ENCODE data around the gene ABCC6. TPM values are rescaled to one million over a fixed set of nuclear protein-coding genes. Genes with fewer than 3 reads are reported as not detected.
"Not testable (repeated sequence)": the region's sequence is repeated elsewhere in the genome, so short reads cannot be mapped to it uniquely, and the experiment has no call there.

ABCC6 gene
- total RNA-seq, 1 donor from 2014 or later: 0.07 TPM

GRCh38 chr16:16190966-16191365, 32.3 kb downstream of the ABCC6 start:
- intact Hi-C loops (cut with micrococcal nuclease): loop anchor here (10.0 kb wide), 1 partner anchor 356 kb away; no protein-coding TSS in a partner anchor

DNA sequence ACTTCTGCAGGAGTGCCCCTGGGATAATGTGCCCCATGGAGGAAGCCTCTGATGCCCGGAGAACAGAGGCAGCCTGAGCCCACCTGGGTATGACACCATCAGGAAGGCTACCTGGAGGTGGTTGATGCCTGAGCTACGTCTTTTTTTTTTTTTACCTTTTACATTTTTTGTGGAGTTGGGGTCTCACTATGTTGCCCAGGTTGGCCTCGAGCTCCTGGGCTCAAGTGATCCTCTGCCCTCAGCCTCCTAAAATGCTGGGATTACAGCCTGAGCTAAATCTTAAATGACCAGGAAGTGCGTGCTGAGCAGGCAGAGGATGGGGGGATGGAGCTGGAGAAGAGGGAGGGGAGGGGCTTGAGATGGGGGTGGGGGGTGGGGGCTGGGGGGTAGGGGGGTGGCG, 32.7 kb downstream of the ABCC6 start:
- intact Hi-C loops (cut with micrococcal nuclease): loop anchor here (10.0 kb wide), 1 partner anchor 356 kb away; no protein-coding TSS in a partner anchor

DNA sequence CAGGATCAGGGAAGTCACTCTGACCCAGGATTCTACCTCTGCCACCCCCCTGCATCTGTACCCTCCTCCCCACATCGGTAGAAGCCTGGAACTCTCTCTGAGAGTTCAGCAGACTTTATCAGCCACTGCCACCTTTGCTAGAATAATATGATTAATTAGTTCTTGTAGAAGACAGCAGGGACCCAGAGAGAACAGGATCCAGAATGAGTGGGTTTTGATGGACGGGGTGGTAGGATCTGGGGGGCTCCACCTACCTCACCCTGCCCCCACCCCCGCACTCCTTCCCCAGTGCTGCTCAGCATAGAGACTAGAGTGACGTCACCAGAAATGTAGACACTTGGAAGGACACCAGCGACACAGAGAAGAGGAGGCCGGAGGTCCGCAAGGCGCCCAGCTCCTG, 33.5 kb downstream of the ABCC6 start:
- intact Hi-C loops (cut with micrococcal nuclease): loop anchor here (10.0 kb wide), 1 partner anchor 355 kb away; no protein-coding TSS in a partner anchor

DNA sequence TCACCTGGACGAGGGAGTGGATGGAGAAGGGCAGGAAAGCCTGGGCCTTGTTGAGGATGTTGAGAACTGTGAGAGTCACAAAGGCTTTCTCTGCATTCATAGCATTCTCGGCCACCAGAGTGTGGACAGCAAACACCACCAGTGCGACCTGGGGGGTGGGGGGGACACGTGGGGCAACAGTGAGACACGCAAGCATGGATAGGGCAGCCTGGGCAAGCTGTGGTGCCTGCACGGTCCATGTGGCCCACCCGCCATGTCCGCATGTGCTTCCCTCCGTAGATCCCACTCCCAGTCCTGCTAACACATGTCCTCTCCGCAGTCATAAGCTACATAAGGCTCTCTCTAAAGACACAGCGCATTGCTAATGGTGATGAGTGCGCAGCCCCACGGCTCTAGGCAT, 34.5 kb downstream of the ABCC6 start:
- intact Hi-C loops (cut with micrococcal nuclease): no loop called here

DNA sequence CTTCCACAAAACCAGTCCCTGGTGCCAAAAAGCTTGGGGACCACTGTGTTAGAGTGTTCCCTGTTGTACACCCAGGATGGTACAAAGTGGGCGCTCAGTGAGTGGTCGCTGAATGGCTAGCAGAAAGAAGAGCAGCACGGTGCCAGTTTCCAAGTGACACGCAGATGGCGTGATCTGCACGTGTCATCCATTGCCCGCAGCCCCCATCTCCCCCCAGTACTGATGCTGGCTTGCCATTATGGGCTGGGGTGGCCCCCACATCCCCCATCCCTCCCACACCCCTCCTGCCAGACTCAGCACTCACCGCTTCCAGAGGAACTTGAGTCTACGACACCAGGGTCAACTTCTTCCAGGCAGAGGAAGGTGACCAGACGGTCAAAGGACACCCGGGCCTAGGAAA, 36.5 kb downstream of the ABCC6 start:
- intact Hi-C loops (cut with micrococcal nuclease): loop anchor here (2.0 kb wide), 1 partner anchor 420 kb away; no protein-coding TSS in a partner anchor

DNA sequence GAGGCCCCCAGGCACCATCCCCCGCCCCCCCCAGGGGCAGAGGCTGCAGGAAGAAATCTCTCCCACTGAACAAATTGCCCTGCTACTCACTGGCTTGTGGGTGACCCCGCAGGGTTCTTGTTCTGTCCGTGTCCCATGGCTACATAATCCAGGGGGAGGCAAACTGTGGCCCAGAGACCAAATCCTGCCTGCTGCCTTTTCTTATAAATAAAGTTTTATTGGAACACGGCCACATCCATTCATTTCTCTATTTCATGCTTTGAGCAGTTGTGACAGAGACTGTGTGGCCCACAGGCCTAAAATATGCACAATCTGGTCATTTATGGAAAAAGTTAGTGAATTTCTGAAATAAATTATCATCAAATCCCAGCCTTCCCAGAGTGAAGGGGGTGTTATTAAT, 38.2 kb downstream of the ABCC6 start:
- intact Hi-C loops (cut with micrococcal nuclease): no loop called here

DNA sequence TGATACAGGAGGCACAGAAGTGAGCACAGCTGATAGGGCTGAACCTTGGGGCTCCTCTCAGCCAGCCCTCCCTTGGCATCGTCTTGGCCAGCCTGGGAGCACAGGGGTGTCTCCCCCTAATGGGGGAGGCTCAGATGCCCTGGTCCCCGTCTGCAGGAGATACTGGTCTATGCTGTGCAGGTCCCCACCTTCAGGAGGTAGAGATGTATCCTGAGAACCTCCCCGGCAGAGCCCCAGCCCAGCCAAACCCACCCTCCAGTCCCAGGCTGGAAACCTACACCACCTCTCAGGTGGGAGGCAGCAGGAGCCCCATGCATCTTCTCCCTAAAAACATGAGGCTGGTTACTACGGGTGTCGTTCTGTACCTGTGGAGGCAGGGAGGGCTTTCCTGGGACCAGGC, 38.7 kb downstream of the ABCC6 start:
- intact Hi-C loops (cut with micrococcal nuclease): no loop called here

DNA sequence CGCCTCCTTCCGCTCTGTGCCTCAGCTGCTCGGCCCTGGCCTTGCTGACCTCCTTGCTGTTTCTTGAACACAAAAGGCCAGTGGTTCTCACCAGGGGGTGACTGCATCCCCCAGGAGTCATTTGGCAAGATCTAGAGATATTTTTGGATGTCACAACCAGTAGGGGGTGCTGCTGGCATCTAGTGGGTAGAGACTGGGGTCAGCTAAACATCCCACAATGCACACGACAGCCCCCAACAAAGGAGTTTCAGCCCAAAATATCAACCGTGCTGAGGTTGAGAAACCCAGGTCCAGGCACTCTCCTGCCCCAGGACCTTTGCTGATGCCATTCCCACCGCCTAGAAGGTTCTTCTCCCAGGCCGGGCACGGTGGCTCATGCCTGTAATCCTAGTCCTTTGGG, 39.7 kb downstream of the ABCC6 start:
- intact Hi-C loops (cut with micrococcal nuclease): no loop called here

- intact Hi-C loops (cut with micrococcal nuclease): no loop called here
Observed at GRCh38 chr16:16182918-16183317, 40.4 kb downstream of the ABCC6 start.

- intact Hi-C loops (cut with micrococcal nuclease): not testable (repeated sequence)
Observed at GRCh38 chr16:16181748-16182147, 41.5 kb downstream of the ABCC6 start.

- intact Hi-C loops (cut with micrococcal nuclease): no loop called here
Observed at GRCh38 chr16:16178455-16179162, 44.7 kb downstream of the ABCC6 start.

DNA sequence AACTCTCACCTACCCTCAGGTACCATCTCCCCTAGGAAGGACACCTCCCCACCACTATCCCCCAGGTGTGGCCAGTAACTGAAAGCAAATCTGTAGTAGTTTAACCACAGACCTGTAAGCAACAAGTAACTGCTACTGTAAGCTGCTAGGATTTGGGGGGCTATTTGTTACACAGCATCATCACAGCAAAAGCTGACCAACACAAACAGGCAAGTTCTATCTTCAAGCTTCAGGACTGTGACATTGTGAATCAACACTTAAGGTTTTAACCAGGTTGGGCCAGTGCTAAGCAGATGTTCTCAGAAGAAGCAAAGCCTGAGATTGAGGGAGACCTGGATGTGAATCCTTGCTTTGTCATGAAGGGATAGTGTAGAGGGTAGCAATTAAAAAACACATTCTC, 47.0 kb downstream of the ABCC6 start:
- intact Hi-C loops (cut with micrococcal nuclease): no loop called here

GRCh38 chr16:16175296-16175695, 48.0 kb downstream of the ABCC6 start:
- intact Hi-C loops (cut with micrococcal nuclease): no loop called here

DNA sequence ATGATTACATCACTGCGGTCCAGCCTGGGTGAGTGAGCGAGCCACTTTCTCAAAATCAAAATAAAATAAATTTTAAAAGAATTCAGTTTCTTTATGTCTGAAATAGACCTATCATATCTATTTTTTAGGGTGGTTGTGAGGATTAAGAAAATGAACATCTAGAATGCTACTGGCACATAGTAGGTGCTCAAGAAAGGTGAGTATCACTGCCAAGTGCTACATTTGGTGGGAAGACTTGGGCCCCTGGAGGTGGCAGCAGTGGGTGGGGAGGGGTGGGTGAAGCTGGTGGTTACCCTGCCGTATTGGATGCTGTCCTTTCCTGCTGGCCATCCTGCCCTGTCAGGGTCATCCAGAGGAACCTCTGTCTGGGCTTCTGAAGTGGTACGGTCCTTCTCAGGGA, 50.3 kb downstream of the ABCC6 start:
- intact Hi-C loops (cut with micrococcal nuclease): no loop called here

- intact Hi-C loops (cut with micrococcal nuclease): no loop called here
Observed at GRCh38 chr16:16171332-16171919, 51.9 kb downstream of the ABCC6 start.

GRCh38 chr16:16169615-16170014, 53.7 kb downstream of the ABCC6 start:
- intact Hi-C loops (cut with micrococcal nuclease): no loop called here

GRCh38 chr16:16168431-16168830, 54.9 kb downstream of the ABCC6 start:
- intact Hi-C loops (cut with micrococcal nuclease): no loop called here

GRCh38 chr16:16167927-16168326, 55.4 kb downstream of the ABCC6 start:
- intact Hi-C loops (cut with micrococcal nuclease): no loop called here

- intact Hi-C loops (cut with micrococcal nuclease): no loop called here
Observed at GRCh38 chr16:16166949-16167348, 56.3 kb downstream of the ABCC6 start.

GRCh38 chr16:16166085-16166484, 57.2 kb downstream of the ABCC6 start:
- intact Hi-C loops (cut with micrococcal nuclease): no loop called here

DNA sequence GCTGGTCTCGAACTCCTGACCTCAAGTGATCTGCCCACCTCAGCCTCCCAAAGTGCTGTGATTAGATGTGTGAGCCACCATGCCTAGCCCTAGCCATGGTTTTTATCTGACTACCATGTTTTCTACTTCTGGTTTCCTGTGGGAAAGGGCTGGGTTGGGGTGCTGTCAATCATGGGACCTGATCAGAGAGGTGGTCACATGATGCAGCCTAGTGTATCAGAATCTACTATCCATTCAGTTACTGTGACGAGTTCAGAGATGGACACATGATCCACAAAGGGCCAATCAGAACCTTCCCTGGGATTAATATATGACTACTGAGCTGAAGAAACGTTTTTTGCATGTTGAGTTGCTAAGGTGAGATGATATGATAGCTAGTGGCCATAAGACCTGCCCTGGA, 59.1 kb downstream of the ABCC6 start:
- intact Hi-C loops (cut with micrococcal nuclease): no loop called here

GRCh38 chr16:16163571-16163970, 59.7 kb downstream of the ABCC6 start:
- intact Hi-C loops (cut with micrococcal nuclease): no loop called here

- intact Hi-C loops (cut with micrococcal nuclease): no loop called here
Observed at GRCh38 chr16:16163109-16163508, 60.2 kb downstream of the ABCC6 start.
